Breast epithelium (tissue), 4 donors: Measurements from ENCODE around the gene OTOA. TPM values are rescaled to one million over a fixed set of nuclear protein-coding genes. Genes with fewer than 3 reads are reported as not detected.
A peak's percentile ranks its signal among the peaks of the same experiment; 100 is the strongest.
"Not testable (repeated sequence)": the region's sequence is repeated elsewhere in the genome, so short reads cannot be mapped to it uniquely, and the experiment has no call there.

ENCODE experiments used
- DNase-seq, 2 donors: peaks; one replicate each; pipeline ENCODE4 v3.0.0-alpha.2; 2019; ENCODE audit warnings: low spot score in 2 of 2
- H3K27ac ChIP-seq, 2 donors: fragments of 200-600 bp; sonication (generic) in 1 of 2; one replicate each; pipeline ENCODE4 v1.5.1; 2016 to 2019; ENCODE audit warnings: mild to moderate bottlenecking in 1 of 2
- H3K27me3 ChIP-seq, 2 donors: fragments of 200-600 bp; sonication (generic) in 1 of 2; one replicate each; pipeline versions ENCODE4 v1.5.1 to v1.6.0; 2017 to 2019; ENCODE audit warnings: control low read depth in 1 of 2, mild to moderate bottlenecking in 1 of 2
- H3K36me3 ChIP-seq: fragments of 200-600 bp; one replicate; pipeline ENCODE4 v1.5.1; 2019
- H3K4me1 ChIP-seq, 2 donors: fragments of 200-600 bp; sonication (generic); one replicate each; pipeline ENCODE4 v1.5.1; 2016 to 2019; ENCODE audit warnings: control low read depth in 1 of 2
- H3K4me3 ChIP-seq, 3 donors: fragments of 200-600 bp; sonication (generic); 1 replicate in 2 of 3; 2 replicates in 1 of 3; pipeline ENCODE4 v1.5.1; 2016 to 2019; ENCODE audit warnings: mild to moderate bottlenecking in 3 of 3, moderate library complexity in 2 of 3
- H3K9me3 ChIP-seq, 2 donors: fragments of 200-600 bp; sonication (generic) in 1 of 2; one replicate each; pipeline ENCODE4 v1.5.1; 2016 to 2019; ENCODE audit warnings: control low read depth in 1 of 2
- intact Hi-C: fragments of 100-400 bp; cut with DNase I; formaldehyde crosslinking; loops from one replicate; pipeline ENCODE4 v1.15.1; 2023; ENCODE audit warnings: low total_unique reads
- total RNA-seq, 3 donors: library from RNA; depleted of rRNA; stranded (reverse); fragments of >200 nt; gene quantifications; one replicate each; pipeline ENCODE4 v1.1.0, GENCODE V29; 2016

Gene OTOA
- total RNA-seq, 3 donors from 2014 or later = 0.96 to 1.5 TPM; not detected in 1

- intact Hi-C loops = not testable (repeated sequence)
Measured at GRCh38 chr16:21769284-21769683, 105.5 kb downstream of the OTOA start.

GRCh38 chr16:21770584-21770983, 106.8 kb downstream of the OTOA start:
- H3K27ac ChIP-seq, H3K4me1 ChIP-seq, H3K27me3 ChIP-seq, H3K9me3 ChIP-seq, intact Hi-C loops, H3K4me3 ChIP-seq, H3K36me3 ChIP-seq, DNase-seq: not testable (repeated sequence)

More at GRCh38 chr16:21769284-21769683, 105.5 kb downstream of the OTOA start:
- H3K27me3 ChIP-seq, H3K4me3 ChIP-seq, H3K9me3 ChIP-seq, DNase-seq, H3K36me3 ChIP-seq, H3K4me1 ChIP-seq, H3K27ac ChIP-seq: not testable (repeated sequence)

GRCh38 chr16:21772547-21773206, 108.9 kb downstream of the OTOA start:
- H3K4me1 ChIP-seq, H3K4me3 ChIP-seq, DNase-seq, H3K27me3 ChIP-seq, H3K36me3 ChIP-seq, H3K9me3 ChIP-seq, intact Hi-C loops: not testable (repeated sequence)
- peak overlapping the region in 1 of 2 donors; percentile 43 for H3K27ac ChIP-seq

- H3K27ac ChIP-seq = peak overlapping the region in 1 of 2 donors; percentile 43
- H3K4me3 ChIP-seq, intact Hi-C loops, H3K4me1 ChIP-seq, H3K27me3 ChIP-seq, DNase-seq, H3K36me3 ChIP-seq, H3K9me3 ChIP-seq: not testable (repeated sequence)
Measured at GRCh38 chr16:21773207-21773553, 109.4 kb downstream of the OTOA start.

GRCh38 chr16:21780525-21780924, 116.8 kb downstream of the OTOA start:
- H3K9me3 ChIP-seq, H3K4me1 ChIP-seq, H3K27me3 ChIP-seq, H3K27ac ChIP-seq, DNase-seq, H3K36me3 ChIP-seq, intact Hi-C loops, H3K4me3 ChIP-seq: not testable (repeated sequence)

- H3K4me1 ChIP-seq, H3K4me3 ChIP-seq, H3K27me3 ChIP-seq, H3K27ac ChIP-seq, DNase-seq, intact Hi-C loops, H3K36me3 ChIP-seq, H3K9me3 ChIP-seq: not testable (repeated sequence)
Measured at GRCh38 chr16:21790506-21790905, 126.7 kb downstream of the OTOA start.

- H3K27ac ChIP-seq, H3K4me1 ChIP-seq, H3K36me3 ChIP-seq, H3K27me3 ChIP-seq, intact Hi-C loops, H3K4me3 ChIP-seq, H3K9me3 ChIP-seq, DNase-seq: not testable (repeated sequence)
Measured at GRCh38 chr16:21793310-21793709, 129.5 kb downstream of the OTOA start.

GRCh38 chr16:21798601-21799000, 134.8 kb downstream of the OTOA start:
- DNase-seq, H3K9me3 ChIP-seq, intact Hi-C loops, H3K4me1 ChIP-seq, H3K27ac ChIP-seq, H3K4me3 ChIP-seq, H3K27me3 ChIP-seq, H3K36me3 ChIP-seq: not testable (repeated sequence)

- DNase-seq, intact Hi-C loops, H3K4me1 ChIP-seq, H3K36me3 ChIP-seq, H3K27me3 ChIP-seq, H3K4me3 ChIP-seq, H3K27ac ChIP-seq, H3K9me3 ChIP-seq: not testable (repeated sequence)
Measured at GRCh38 chr16:21801538-21802374, 138.0 kb downstream of the OTOA start.

- H3K9me3 ChIP-seq, H3K36me3 ChIP-seq, H3K27me3 ChIP-seq, H3K4me1 ChIP-seq, intact Hi-C loops, H3K27ac ChIP-seq, H3K4me3 ChIP-seq, DNase-seq: not testable (repeated sequence)
Measured at GRCh38 chr16:21802375-21802663, 138.6 kb downstream of the OTOA start.

Other genes starting within 250 kb of the OTOA start
- gene METTL9, start 64.4 kb upstream of the OTOA start, total RNA-seq = 100 to 1,000 TPM; 121 to 162 (median 136) TPM
- 10 to 100 TPM in 1 of 3 donors, 1 to 10 TPM in 1, under 1 TPM in 1; 0.33 to 13.2 (median 6.7) TPM for gene IGSF6, start 11.4 kb upstream of the OTOA start, total RNA-seq
- 100 to 1,000 TPM in 1 of 3 donors, 10 to 100 TPM in 2; 70.4 to 110 (median 96.8) TPM for gene NPIPB4, start 193.8 kb downstream of the OTOA start, total RNA-seq